Mesenchymal stem cell (in vitro differentiated cells and primary cell): ENCODE results near the gene PPP1R2B.
"Not testable (repeated sequence)": the region's sequence is repeated elsewhere in the genome, so short reads cannot be mapped to it uniquely, and the experiment has no call there.

Source experiments
- DNase-seq: peaks from one replicate; pipeline ENCODE4 v3.0.0-alpha.2; 2013
- H2AFZ ChIP-seq: one replicate; pipeline ENCODE4 v1.6.1; 2013; ENCODE audit warnings: low read depth, mild to moderate bottlenecking, control low read depth, inconsistent platforms, low read length, moderate library complexity
- H2AK5ac ChIP-seq: 2 replicates; pipeline ENCODE4 v1.6.1; 2013; ENCODE audit warnings: low read length, moderate library complexity, mild to moderate bottlenecking, inconsistent platforms; ENCODE audit not compliant: severe bottlenecking
- H2BK120ac ChIP-seq: one replicate; pipeline ENCODE4 v1.6.1; 2013; ENCODE audit warnings: low read depth, mild to moderate bottlenecking, inconsistent platforms, low read length, moderate library complexity
- H2BK12ac ChIP-seq, 2 experiments: one replicate each; pipeline ENCODE4 v1.6.1; 2013; ENCODE audit warnings: inconsistent platforms in 2 of 2, low read length in 2 of 2, mild to moderate bottlenecking in 2 of 2, moderate library complexity in 2 of 2, control low read depth in 1 of 2
- H2BK15ac ChIP-seq: one replicate; pipeline ENCODE4 v1.6.1; 2013; ENCODE audit warnings: mild to moderate bottlenecking, low read depth, inconsistent platforms; ENCODE audit not compliant: poor library complexity, severe bottlenecking
- H2BK5ac ChIP-seq: 2 replicates; pipeline ENCODE4 v1.6.1; 2013; ENCODE audit warnings: low read depth, mild to moderate bottlenecking, low read length, control low read depth, inconsistent platforms; ENCODE audit not compliant: poor library complexity, severe bottlenecking
- H3K14ac ChIP-seq, 2 experiments: one replicate each; pipeline ENCODE4 v1.6.1; 2013; ENCODE audit warnings: inconsistent platforms in 2 of 2, low read length in 2 of 2, control low read depth in 1 of 2, mild to moderate bottlenecking in 1 of 2, moderate library complexity in 1 of 2
- H3K18ac ChIP-seq, 2 experiments: one replicate each; pipeline ENCODE4 v1.6.1; 2013; ENCODE audit warnings: inconsistent platforms in 2 of 2, low read length in 2 of 2, control low read depth in 1 of 2, low read depth in 1 of 2, mild to moderate bottlenecking in 1 of 2
- H3K23ac ChIP-seq, 2 experiments: one replicate each; pipeline ENCODE4 v1.6.1; 2013; ENCODE audit warnings: inconsistent platforms in 2 of 2, low read length in 2 of 2, mild to moderate bottlenecking in 2 of 2, moderate library complexity in 2 of 2, control low read depth in 1 of 2
- H3K27ac ChIP-seq: 2 replicates; pipeline ENCODE4 v1.5.1; 2013; ENCODE audit warnings: mild to moderate bottlenecking, moderate library complexity, low read length, control low read depth, inconsistent platforms; ENCODE audit not compliant: poor library complexity, severe bottlenecking
- H3K27me3 ChIP-seq, 2 experiments: 2 replicates each; pipeline versions ENCODE4 v1.6.1 to v1.7.0; 2013; ENCODE audit warnings: low read length in 2 of 2, mild to moderate bottlenecking in 2 of 2, moderate library complexity in 2 of 2, control low read depth in 1 of 2, inconsistent platforms in 1 of 2; ENCODE audit not compliant: control insufficient read depth in 1 of 2, insufficient read depth in 1 of 2
- H3K36me3 ChIP-seq, 2 experiments: 2 replicates each; pipeline versions ENCODE4 v1.6.1 to v1.7.0; 2013; ENCODE audit warnings: low read length in 2 of 2, control low read depth in 1 of 2, inconsistent platforms in 1 of 2, low read depth in 1 of 2, mild to moderate bottlenecking in 1 of 2; ENCODE audit not compliant: insufficient read depth in 2 of 2, control insufficient read depth in 1 of 2
- H3K4ac ChIP-seq, 2 experiments: one replicate each; pipeline ENCODE4 v1.6.1; 2013; ENCODE audit warnings: inconsistent platforms in 2 of 2, low read length in 2 of 2, mild to moderate bottlenecking in 2 of 2, moderate library complexity in 2 of 2, control low read depth in 1 of 2, low read depth in 1 of 2
- H3K4me1 ChIP-seq: 2 replicates; pipeline ENCODE4 v1.6.1; 2013; ENCODE audit warnings: low read depth, low read length, control low read depth; ENCODE audit not compliant: control insufficient read depth, insufficient read depth
- H3K4me2 ChIP-seq: 2 replicates; pipeline ENCODE4 v1.6.1; 2013; ENCODE audit warnings: low read length, mild to moderate bottlenecking, inconsistent platforms; ENCODE audit not compliant: poor library complexity, severe bottlenecking
- H3K4me3 ChIP-seq, 2 experiments: 2 replicates each; pipeline versions ENCODE4 v1.5.1 to v1.7.0; 2013; ENCODE audit warnings: low read length in 2 of 2, mild to moderate bottlenecking in 2 of 2, control low read depth in 1 of 2, low read depth in 1 of 2; ENCODE audit not compliant: insufficient read depth in 1 of 2
- H3K79me1 ChIP-seq: replicated peaks from 2 replicates; pipeline ENCODE4 v1.6.1; 2013; ENCODE audit warnings: mild to moderate bottlenecking, control low read depth, low read length, inconsistent platforms; ENCODE audit not compliant: poor library complexity, severe bottlenecking
- H3K9ac ChIP-seq: 2 replicates; pipeline ENCODE4 v1.7.0; 2013; ENCODE audit warnings: mild to moderate bottlenecking, low read length, moderate library complexity
- H3K9me3 ChIP-seq: 2 replicates; pipeline ENCODE4 v1.7.0; 2013; ENCODE audit warnings: mild to moderate bottlenecking, low read length; ENCODE audit not compliant: control insufficient read depth
- H4K8ac ChIP-seq: one replicate; pipeline ENCODE4 v1.6.1; 2013; ENCODE audit warnings: inconsistent platforms, mild to moderate bottlenecking, low read length, moderate library complexity
- H4K91ac ChIP-seq: one replicate; pipeline ENCODE4 v1.6.1; 2013; ENCODE audit warnings: mild to moderate bottlenecking, low read length, inconsistent platforms
- WGBS: methylation state at CpG from one replicate; pipeline ENCODE4 v1.1.7; 2013; ENCODE audit warnings: mixed read lengths; 5-methylcytosine and 5-hydroxymethylcytosine counted together

PPP1R2B gene

GRCh38 chr5:156853055-156853454, 3.0 kb downstream of the PPP1R2B start:
- not testable (repeated sequence) for H3K14ac ChIP-seq, H2BK15ac ChIP-seq, H2AK5ac ChIP-seq, H2BK120ac ChIP-seq, H3K18ac ChIP-seq, H2BK5ac ChIP-seq, H4K8ac ChIP-seq, H3K4me2 ChIP-seq, H3K4me1 ChIP-seq, H3K36me3 ChIP-seq, H3K27ac ChIP-seq, DNase-seq, H2AFZ ChIP-seq, H3K79me1 ChIP-seq, H3K4me3 ChIP-seq, H2BK12ac ChIP-seq, H4K91ac ChIP-seq, H3K23ac ChIP-seq, H3K4ac ChIP-seq, H3K9ac ChIP-seq, H3K27me3 ChIP-seq
- peaks cover 13% of the 10 kb centered on the region for H3K9me3 ChIP-seq
- 80% methylated on average over 1 of the region's 2 CpGs for WGBS

DNA sequence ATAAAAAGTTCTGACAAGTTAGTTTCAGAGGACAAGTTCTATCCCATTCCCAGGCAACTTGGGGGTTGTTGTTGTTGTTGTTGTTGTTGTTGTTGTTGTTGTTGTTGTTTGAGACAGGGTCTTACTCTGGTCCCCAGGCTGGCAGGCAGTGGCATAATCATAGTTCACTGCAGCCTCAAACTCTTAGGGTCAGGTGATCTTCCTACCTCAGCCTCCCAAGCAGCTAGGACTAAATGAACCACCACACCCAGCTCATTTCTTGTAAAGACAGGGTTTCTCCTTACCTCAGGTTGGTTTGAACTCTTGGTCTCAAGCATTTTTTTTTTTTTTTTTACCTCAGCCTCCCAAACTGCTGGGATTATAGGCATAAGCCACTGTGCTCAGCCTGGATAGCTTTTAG, 15.3 kb downstream of the PPP1R2B start:
- Histone ChIP-seq H2BK15ac (no peak overlapping the region), H3K9ac (no peak overlapping the region), H3K36me3 (no peaks in the 10 kb centered on the region), H4K8ac (no peak overlapping the region), H3K4me1 (no peaks in the 10 kb centered on the region), H3K27me3 (no peaks in the 10 kb centered on the region), H3K4me2 (no peak overlapping the region), H2BK12ac (no peak overlapping the region), H2BK5ac (no peak overlapping the region), H3K4me3 (no peak overlapping the region), H3K79me1 (no peaks in the 10 kb centered on the region), H2BK120ac (no peak overlapping the region), H3K23ac (no peak overlapping the region), H3K4ac (no peak overlapping the region), H3K18ac (no peak overlapping the region), H3K9me3 (peaks cover 6% of the 10 kb centered on the region), H2AFZ (no peak overlapping the region), H4K91ac (no peak overlapping the region), H3K27ac (no peak overlapping the region), H2AK5ac (no peak overlapping the region), H3K14ac (no peak overlapping the region)
- DNase-seq, result no peak

DNA sequence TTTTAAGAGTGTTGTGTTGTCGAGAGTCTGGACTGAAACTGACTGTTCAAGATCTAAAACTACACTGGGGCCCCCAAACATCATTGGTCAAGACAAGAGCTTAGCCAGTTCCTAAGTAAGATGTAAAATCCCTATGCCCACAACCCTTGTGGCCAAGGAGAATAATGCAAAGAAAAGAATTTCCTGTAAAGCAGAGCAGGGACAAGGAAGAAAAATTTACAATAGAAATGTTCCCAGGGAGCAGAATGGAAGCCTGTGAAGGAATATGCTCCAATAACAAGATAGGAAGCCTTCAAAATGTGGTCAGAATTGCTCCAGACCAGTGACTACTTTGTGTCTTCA, 20.4 kb downstream of the PPP1R2B start:
- Histone ChIP-seq H3K4me3 (no peak overlapping the region), H3K9me3 (peaks cover 14% of the 10 kb centered on the region), H3K14ac (no peak overlapping the region), H3K36me3 (no peaks in the 10 kb centered on the region), H3K23ac (no peak overlapping the region), H4K91ac (no peak overlapping the region), H3K79me1 (no peaks in the 10 kb centered on the region), H3K27me3 (no peaks in the 10 kb centered on the region), H2AFZ (no peak overlapping the region), H3K27ac (no peak overlapping the region), H2BK12ac (no peak overlapping the region), H3K18ac (no peak overlapping the region), H2BK120ac (no peak overlapping the region), H2AK5ac (no peak overlapping the region), H3K9ac (no peak overlapping the region), H2BK5ac (no peak overlapping the region), H2BK15ac (no peak overlapping the region), H3K4me2 (no peak overlapping the region), H3K4ac (no peak overlapping the region), H3K4me1 (no peaks in the 10 kb centered on the region), H4K8ac (no peak overlapping the region)
- WGBS, result 67% methylated on average over 1 of the region's 1 CpG
- no peak for DNase-seq

DNA sequence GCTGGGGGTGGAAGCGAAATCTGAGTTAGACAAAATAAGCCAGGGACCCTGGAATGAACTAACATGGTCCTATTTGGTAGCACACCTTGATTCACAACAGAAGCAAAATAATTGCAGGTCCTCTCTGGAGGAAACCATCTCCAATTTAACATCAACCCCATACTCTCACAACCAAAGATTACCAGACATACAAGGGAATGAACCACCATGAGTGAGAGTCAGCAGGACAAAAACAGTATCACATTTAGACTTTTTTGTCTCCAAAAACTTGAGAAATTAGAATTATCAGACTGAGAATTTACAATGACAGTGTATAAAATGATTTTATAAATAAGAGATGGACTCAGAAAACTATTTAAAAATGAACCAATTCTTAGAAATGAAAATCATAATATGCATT, 21.1 kb downstream of the PPP1R2B start:
- Histone ChIP-seq H4K91ac (no peak overlapping the region), H3K9me3 (peaks cover 14% of the 10 kb centered on the region), H2BK5ac (no peak overlapping the region), H4K8ac (no peak overlapping the region), H3K4me2 (no peak overlapping the region), H3K27ac (no peak overlapping the region), H2BK120ac (no peak overlapping the region), H3K79me1 (no peaks in the 10 kb centered on the region), H2AK5ac (no peak overlapping the region), H2AFZ (no peak overlapping the region), H3K4me1 (no peaks in the 10 kb centered on the region), H2BK12ac (no peak overlapping the region), H3K9ac (no peak overlapping the region), H3K4ac (no peak overlapping the region), H2BK15ac (no peak overlapping the region), H3K23ac (no peak overlapping the region), H3K4me3 (no peak overlapping the region), H3K27me3 (no peaks in the 10 kb centered on the region), H3K14ac (no peak overlapping the region), H3K18ac (no peak overlapping the region), H3K36me3 (no peaks in the 10 kb centered on the region)
- DNase-seq, result no peak
- WGBS, result 48% methylated on average over 1 of the region's 1 CpG
